Prostate gland (tissue), 2 donors: ENCODE results near the gene CDC73. TPM values are rescaled to one million over a fixed set of nuclear protein-coding genes. Genes with fewer than 3 reads are reported as not detected.

Experiments used
- DNase-seq: peaks from one replicate; pipeline ENCODE4 v3.0.0-alpha.2; 2019; ENCODE audit warnings: low spot score
- H3K27ac ChIP-seq, 2 donors: fragments of 200-600 bp; sonication (generic); 2 replicates each; pipeline ENCODE4 v1.5.1; 2017 to 2019
- H3K27me3 ChIP-seq: fragments of 200-600 bp; sonication (generic); replicated peaks from 2 replicates; pipeline ENCODE4 v1.5.1; 2019; ENCODE audit not compliant: insufficient read depth
- H3K36me3 ChIP-seq, 2 donors: fragments of 200-600 bp; sonication (generic); 1 replicate in 1 of 2; 2 replicates in 1 of 2; pipeline versions ENCODE4 v1.5.1 to v1.8.1; 2017 to 2019
- H3K4me1 ChIP-seq: fragments of 200-600 bp; sonication (generic); replicated peaks from 2 replicates; pipeline ENCODE4 v1.5.1; 2019
- H3K4me3 ChIP-seq, 2 donors: fragments of 200-600 bp; sonication (generic); 2 replicates each; pipeline ENCODE4 v1.5.1; 2017 to 2019
- H3K9me3 ChIP-seq: fragments of 200-600 bp; sonication (generic); 2 replicates; pipeline ENCODE4 v1.5.1; 2017
- POLR2A ChIP-seq: fragments of 450-650 bp; IDR thresholded peaks from one replicate; pipeline ENCODE4 v1.6.1; 2016; ENCODE audit warnings: antibody characterized with exemption, mild to moderate bottlenecking
- POLR2AphosphoS5 ChIP-seq: sonication (generic); formaldehyde crosslinking; IDR thresholded peaks from one replicate; pipeline ENCODE4 v1.6.1; 2017; ENCODE audit warnings: antibody characterized with exemption
- WGBS: methylation state at CpG from one replicate; pipeline ENCODE4 v1.1.5; 2018; 5-methylcytosine and 5-hydroxymethylcytosine counted together
- intact Hi-C: fragments of 100-400 bp; cut with DNase I; formaldehyde crosslinking; loops from one replicate; pipeline ENCODE4 v1.14.2; 2022
- total RNA-seq, 2 donors: library from RNA; depleted of rRNA; stranded (reverse); fragments of >200 nt; gene quantifications; one replicate each; pipeline ENCODE4 v1.1.0, GENCODE V29; 2016
- TF ChIP-seq, protein P1 (sequence below), 4 experiments: fragments of 200-600 bp in 2 of 4; fragments of 450-650 bp in 2 of 4; sonication (generic) in 2 of 4; IDR thresholded peaks; 1 replicate in 3 of 4; 2 replicates in 1 of 4; pipeline ENCODE4 v1.5.1; 2016 to 2019; ENCODE audit warnings: antibody characterized with exemption in 4 of 4, mild to moderate bottlenecking in 2 of 4, moderate library complexity in 2 of 4

The CDC73 gene
- total RNA-seq, 2 donors from 2014 or later = 36.2 to 48.0 TPM

DNA sequence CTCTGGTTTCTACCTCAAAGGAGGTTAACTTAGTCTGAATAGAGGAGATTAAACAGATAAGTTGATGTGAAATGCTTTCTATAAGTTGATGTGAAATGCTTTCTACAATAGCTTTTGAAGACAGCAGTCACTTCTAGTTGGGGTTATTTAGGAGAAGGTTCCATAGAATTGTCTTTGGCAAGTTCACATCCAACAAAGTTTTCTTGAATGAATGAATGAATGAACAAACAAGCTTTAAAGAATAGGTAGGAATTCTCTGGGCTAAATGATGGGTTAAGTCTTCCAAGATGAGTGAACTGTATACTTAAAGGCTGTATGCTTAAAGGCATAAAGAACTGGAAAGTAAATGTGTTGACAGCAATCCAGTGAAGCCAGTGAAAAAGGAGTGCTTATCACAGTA is 1.9 kb downstream of the CDC73 start:
- intact Hi-C loops = loop anchor here (5.0 kb wide), 3 partner anchors 61 to 646 kb away; partner anchors contain the start of gene RGS2
- H3K4me1 ChIP-seq = no peaks in the 10 kb centered on the region
- no peak overlapping the region for H3K4me3 ChIP-seq

DNA sequence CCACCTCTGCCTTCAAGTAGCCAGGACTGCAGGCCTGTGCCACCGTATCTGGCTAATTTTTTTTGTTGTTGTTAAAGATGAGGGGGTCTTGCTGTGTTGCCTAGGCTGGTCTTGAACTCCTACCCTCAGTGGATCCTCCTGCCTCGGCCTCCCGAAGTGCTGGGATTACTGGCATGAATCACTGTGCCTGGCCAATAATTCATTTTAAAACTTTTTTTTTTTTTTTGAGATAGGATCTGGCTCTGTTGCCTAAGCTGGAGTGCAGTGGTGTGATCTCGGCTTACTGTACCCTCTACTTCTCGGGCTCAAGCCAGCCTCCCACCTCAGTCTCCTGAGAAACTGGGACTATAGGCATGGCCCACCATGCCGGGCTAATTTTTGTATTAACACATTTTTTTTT is 3.5 kb downstream of the CDC73 start:
- Histone ChIP-seq H3K4me1 (no peaks in the 10 kb centered on the region), H3K4me3 (no peak overlapping the region), H3K9me3 (no peaks in the 10 kb centered on the region), H3K27me3 (no peaks in the 10 kb centered on the region), H3K27ac (no peak overlapping the region), H3K36me3 (peaks cover 0 to 1% of the 10 kb centered on the region in 2 donors)
- WGBS = 92% methylated on average over 6 of the region's 6 CpGs
- intact Hi-C loops = no loop called here
- TF ChIP-seq, protein P1, sequence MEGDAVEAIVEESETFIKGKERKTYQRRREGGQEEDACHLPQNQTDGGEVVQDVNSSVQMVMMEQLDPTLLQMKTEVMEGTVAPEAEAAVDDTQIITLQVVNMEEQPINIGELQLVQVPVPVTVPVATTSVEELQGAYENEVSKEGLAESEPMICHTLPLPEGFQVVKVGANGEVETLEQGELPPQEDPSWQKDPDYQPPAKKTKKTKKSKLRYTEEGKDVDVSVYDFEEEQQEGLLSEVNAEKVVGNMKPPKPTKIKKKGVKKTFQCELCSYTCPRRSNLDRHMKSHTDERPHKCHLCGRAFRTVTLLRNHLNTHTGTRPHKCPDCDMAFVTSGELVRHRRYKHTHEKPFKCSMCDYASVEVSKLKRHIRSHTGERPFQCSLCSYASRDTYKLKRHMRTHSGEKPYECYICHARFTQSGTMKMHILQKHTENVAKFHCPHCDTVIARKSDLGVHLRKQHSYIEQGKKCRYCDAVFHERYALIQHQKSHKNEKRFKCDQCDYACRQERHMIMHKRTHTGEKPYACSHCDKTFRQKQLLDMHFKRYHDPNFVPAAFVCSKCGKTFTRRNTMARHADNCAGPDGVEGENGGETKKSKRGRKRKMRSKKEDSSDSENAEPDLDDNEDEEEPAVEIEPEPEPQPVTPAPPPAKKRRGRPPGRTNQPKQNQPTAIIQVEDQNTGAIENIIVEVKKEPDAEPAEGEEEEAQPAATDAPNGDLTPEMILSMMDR (IDR thresholded peaks at IDR 0.05) = no peak
- TF ChIP-seq POLR2AphosphoS5 (no peak), POLR2A (no peak)
- DNase-seq = no peak

More for the DNA sequence above, 1.9 kb downstream of the CDC73 start:
- Histone ChIP-seq H3K27me3 (no peaks in the 10 kb centered on the region), H3K9me3 (no peaks in the 10 kb centered on the region), H3K36me3 (no peaks in the 10 kb centered on the region), H3K27ac (no peak overlapping the region)
- DNase-seq = no peak
- no peak for TF ChIP-seq POLR2AphosphoS5
- TF ChIP-seq POLR2A = no peak
- TF ChIP-seq, protein P1 (IDR thresholded peaks at IDR 0.05) = no peak

DNA sequence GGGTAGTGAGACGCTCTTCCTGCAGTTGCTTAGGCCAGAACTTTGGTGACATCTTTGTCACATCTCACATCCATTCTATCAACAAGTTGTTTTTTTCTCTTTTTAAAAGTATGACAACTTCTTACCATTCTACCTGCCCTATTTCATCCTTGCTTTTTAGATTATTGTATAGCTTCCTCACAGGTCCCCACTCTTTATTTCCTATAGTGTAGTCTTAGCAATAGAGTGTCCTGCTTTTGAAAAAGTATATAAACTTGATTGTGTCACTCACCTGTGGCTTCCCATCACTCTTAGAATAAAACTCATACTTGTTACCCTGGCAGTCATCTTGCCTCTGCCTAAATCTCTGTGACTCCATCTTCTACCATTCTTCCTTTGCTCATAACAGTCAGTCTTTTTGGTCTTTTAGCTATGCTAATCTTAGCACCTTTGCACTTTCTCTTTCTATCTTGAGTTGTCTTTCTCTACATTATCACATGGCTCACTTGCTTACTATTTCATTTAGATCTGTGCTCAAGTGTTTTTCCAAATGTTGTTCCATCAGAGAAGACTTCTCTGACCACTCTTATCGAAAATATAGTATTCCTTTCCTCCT is 9.5 kb downstream of the CDC73 start:
- no peak for TF ChIP-seq POLR2AphosphoS5
- TF ChIP-seq, protein P1 (IDR thresholded peaks at IDR 0.05) = no peak
- no peak for TF ChIP-seq POLR2A
- Histone ChIP-seq H3K4me1 (no peaks in the 10 kb centered on the region), H3K36me3 (peaks cover 4 to 7% of the 10 kb centered on the region in 2 donors), H3K9me3 (no peaks in the 10 kb centered on the region), H3K4me3 (no peak overlapping the region), H3K27me3 (no peaks in the 10 kb centered on the region), H3K27ac (no peak overlapping the region)
- WGBS = 98% methylated on average over 2 of the region's 2 CpGs
- intact Hi-C loops = no loop called here
- DNase-seq = no peak

DNA sequence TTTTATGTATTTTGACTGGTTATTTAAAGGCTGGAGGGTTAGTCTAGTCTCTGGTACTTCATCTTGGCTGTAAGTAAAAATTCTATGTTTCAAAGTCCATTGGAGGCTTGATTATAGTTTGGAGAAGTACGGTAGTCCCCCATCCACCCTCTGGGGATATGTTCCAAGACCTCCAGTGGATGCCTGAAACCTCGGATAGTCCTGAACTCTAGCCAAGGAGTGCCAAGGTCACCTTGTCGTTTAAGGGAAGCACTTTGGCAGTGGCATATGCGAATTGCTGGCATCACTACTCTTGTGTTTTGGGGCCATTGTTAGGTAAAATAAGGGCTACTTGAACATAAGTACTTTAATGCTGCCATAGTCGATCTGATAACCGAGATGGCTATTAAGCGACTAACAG is 18.4 kb downstream of the CDC73 start:
- intact Hi-C loops = no loop called here
- Histone ChIP-seq H3K4me3 (no peak overlapping the region), H3K4me1 (no peaks in the 10 kb centered on the region), H3K27ac (no peak overlapping the region), H3K27me3 (no peaks in the 10 kb centered on the region), H3K9me3 (no peaks in the 10 kb centered on the region), H3K36me3 (peaks cover 4 to 8% of the 10 kb centered on the region in 2 donors)
- no peak for DNase-seq
- TF ChIP-seq, protein P1 (IDR thresholded peaks at IDR 0.05) = no peak
- no peak for TF ChIP-seq POLR2A
- TF ChIP-seq POLR2AphosphoS5 = no peak
- 84% methylated on average over 7 of the region's 7 CpGs for WGBS

DNA sequence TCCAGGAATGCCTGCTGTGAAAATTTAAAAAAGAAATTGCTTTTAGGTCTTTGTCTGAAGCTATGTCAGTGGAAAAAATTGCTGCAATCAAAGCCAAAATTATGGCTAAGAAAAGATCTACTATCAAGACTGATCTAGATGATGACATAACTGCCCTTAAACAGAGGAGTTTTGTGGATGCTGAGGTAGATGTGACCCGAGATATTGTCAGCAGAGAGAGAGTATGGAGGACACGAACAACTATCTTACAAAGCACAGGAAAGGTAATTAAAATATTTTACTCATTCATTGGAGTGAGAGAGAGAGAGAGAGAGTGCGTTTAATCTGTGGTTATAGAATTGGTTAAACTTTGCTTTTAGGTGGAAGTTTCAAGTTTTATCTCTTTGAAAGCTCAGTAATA is 20.0 kb downstream of the CDC73 start:
- 48% methylated on average over 3 of the region's 3 CpGs for WGBS
- Histone ChIP-seq H3K36me3 (peaks cover 0 to 4% of the 10 kb centered on the region in 2 donors), H3K27me3 (no peaks in the 10 kb centered on the region), H3K4me3 (no peak overlapping the region), H3K9me3 (no peaks in the 10 kb centered on the region), H3K4me1 (no peaks in the 10 kb centered on the region), H3K27ac (no peak overlapping the region)
- TF ChIP-seq POLR2A (no peak), POLR2AphosphoS5 (no peak)
- TF ChIP-seq, protein P1 (IDR thresholded peaks at IDR 0.05) = no peak
- intact Hi-C loops = no loop called here
- DNase-seq = no peak
